ENCODE results near the gene MRPL17. TPM values are rescaled to one million over a fixed set of nuclear protein-coding genes. Genes with fewer than 3 reads are reported as not detected.

Gene MRPL17
- total and polyA plus RNA-seq, 10 of the 15 experiments (the other 5 are each of a cell fraction or from before 2014, with no cell fraction given), result 60.3 to 171 (median 94.8) TPM

DNA sequence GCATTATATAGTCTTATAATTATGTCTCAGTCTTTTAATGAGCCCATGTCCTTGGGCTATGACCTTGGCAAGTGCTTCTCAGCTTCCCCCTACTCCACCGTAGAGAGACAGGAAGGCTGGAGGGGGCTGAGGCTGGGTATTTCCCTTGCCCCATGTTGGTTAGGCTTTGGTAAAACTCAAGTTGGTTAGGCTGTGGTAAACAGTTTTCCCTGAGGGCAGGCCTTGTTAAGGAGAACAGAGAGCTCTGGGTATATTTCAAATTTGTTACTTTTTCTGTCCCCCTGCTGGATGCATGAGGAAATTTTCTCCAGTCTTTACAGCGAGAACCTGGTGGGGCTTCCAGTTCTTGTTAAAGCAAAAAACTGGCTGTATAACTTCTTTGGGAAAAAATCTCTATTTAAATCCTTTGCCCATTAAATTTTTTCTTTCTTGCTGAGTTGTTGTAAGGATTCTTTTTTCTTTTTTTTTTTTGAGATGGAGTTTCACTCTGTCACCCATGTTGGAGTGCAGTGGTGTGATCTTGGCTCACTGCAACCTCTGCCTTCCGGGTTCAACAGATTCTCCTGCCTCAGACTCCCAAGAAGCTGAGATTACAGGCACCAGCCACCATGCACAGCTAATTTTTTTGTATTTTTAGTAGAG lies 15.3 kb downstream of the MRPL17 start (continued):
- TF ChIP-seq, protein P1, sequence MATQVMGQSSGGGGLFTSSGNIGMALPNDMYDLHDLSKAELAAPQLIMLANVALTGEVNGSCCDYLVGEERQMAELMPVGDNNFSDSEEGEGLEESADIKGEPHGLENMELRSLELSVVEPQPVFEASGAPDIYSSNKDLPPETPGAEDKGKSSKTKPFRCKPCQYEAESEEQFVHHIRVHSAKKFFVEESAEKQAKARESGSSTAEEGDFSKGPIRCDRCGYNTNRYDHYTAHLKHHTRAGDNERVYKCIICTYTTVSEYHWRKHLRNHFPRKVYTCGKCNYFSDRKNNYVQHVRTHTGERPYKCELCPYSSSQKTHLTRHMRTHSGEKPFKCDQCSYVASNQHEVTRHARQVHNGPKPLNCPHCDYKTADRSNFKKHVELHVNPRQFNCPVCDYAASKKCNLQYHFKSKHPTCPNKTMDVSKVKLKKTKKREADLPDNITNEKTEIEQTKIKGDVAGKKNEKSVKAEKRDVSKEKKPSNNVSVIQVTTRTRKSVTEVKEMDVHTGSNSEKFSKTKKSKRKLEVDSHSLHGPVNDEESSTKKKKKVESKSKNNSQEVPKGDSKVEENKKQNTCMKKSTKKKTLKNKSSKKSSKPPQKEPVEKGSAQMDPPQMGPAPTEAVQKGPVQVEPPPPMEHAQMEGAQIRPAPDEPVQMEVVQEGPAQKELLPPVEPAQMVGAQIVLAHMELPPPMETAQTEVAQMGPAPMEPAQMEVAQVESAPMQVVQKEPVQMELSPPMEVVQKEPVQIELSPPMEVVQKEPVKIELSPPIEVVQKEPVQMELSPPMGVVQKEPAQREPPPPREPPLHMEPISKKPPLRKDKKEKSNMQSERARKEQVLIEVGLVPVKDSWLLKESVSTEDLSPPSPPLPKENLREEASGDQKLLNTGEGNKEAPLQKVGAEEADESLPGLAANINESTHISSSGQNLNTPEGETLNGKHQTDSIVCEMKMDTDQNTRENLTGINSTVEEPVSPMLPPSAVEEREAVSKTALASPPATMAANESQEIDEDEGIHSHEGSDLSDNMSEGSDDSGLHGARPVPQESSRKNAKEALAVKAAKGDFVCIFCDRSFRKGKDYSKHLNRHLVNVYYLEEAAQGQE (IDR thresholded peaks at IDR 0.05; ENCODE audit: low read depth, low read length), result no peak
- TF ChIP-seq JUND (IDR thresholded peaks at IDR 0.05; ENCODE audit: low read depth, low read length), result no peak
- TF ChIP-seq PAX5 (IDR thresholded peaks at IDR 0.05; ENCODE audit: borderline replicate concordance, low read depth, low read length), result no peak
- TF ChIP-seq RAD21 (IDR thresholded peaks at IDR 0.05; ENCODE audit: insufficient read depth, low read depth, low read length), result peak; percentile 41
- TF ChIP-seq DPF2 (IDR thresholded peaks at IDR 0.05), result no peak
- no peak for TF ChIP-seq JUNB (IDR thresholded peaks at IDR 0.05)
- 0 out of 2 replicates have a peak, but pooled peaks have one; percentile 18 for TF ChIP-seq MLLT1 (IDR thresholded peaks at IDR 0.05)
- no peak for TF ChIP-seq NFYB (IDR thresholded peaks at IDR 0.05; ENCODE audit: insufficient read depth, low read depth, low read length)

All from GM12878 (cell line).